Pericardium fibroblast (primary cell): ENCODE results near the gene DHX38. TPM values are rescaled to one million over a fixed set of nuclear protein-coding genes. Genes with fewer than 3 reads are reported as not detected.

Experiments
- total RNA-seq: library from RNA; depleted of rRNA; stranded (reverse); fragments of >200 nt; gene quantifications from 2 replicates; pipeline ENCODE4 v1.2.3, GENCODE V29; 2015

The DHX38 gene
- 27.3 and 34.2 TPM in 2 replicates for total RNA-seq

GRCh38 chr16:72093448-72094265 lies at the start of gene DHX38, which contains the start of gene TXNL4B:
Gene DHX38 (plus strand): TSS chr16:72093847. CDS start chr16:72096158, 2,311 bp downstream.
Gene TXNL4B (minus strand): TSS chr16:72093620. CDS start chr16:72090749, 2,871 bp downstream.

GRCh38 chr16:72054254-72054847 lies 39.3 kb upstream of the DHX38 start, which contains the start of gene HP:
Gene HP (plus strand): TSS chr16:72054505. CDS start chr16:72054653, 148 bp downstream.

Other genes with a start within 250 kb of the DHX38 start
- 9.2 and 11.6 TPM in 2 replicates for gene ATXN1L, start 247.9 kb upstream of the DHX38 start, total RNA-seq
- gene ZNF821, start 209.7 kb upstream of the DHX38 start, total RNA-seq, result 10.2 and 16.3 TPM in 2 replicates
- 129 and 147 TPM in 2 replicates for gene IST1, start 198.3 kb upstream of the DHX38 start, total RNA-seq
- gene PKD1L3, start 93.4 kb upstream of the DHX38 start, total RNA-seq, result under 0.01 TPM in 1 of 2 replicates, not detected in the other
- 1.2 and 5.8 TPM in 2 replicates for gene DHODH, start 85.1 kb upstream of the DHX38 start, total RNA-seq
- 24.3 and 63.7 TPM in 2 replicates for gene HP, start 39.3 kb upstream of the DHX38 start, total RNA-seq
- gene HPR, start 30.6 kb upstream of the DHX38 start, total RNA-seq, result 3.0 and 41.7 TPM in 2 replicates
- 12.4 and 25.8 TPM in 2 replicates for gene TXNL4B, start 227 bp upstream of the DHX38 start, total RNA-seq
- not detected in 2 replicates for gene PMFBP1, start 78.3 kb downstream of the DHX38 start, total RNA-seq